HG02970 (cell line): ENCODE data around the gene ZNF438.

Source experiments
- ATAC-seq: cut with Tn5 transposase; IDR thresholded peaks from one replicate; pipeline ENCODE4 v1.9.1; 2021; ENCODE audit warnings: mild to moderate bottlenecking, moderate library complexity, moderate number of reproducible peaks; ENCODE audit not compliant: unreplicated experiment, low FRiP score

Gene ZNF438

GRCh38 chr10:30832749-30833627, 198.7 kb downstream of the ZNF438 start:
- no peak for ATAC-seq

GRCh38 chr10:30832001-30832748, 199.5 kb downstream of the ZNF438 start:
- no peak for ATAC-seq

GRCh38 chr10:30831426-30831825, 200.2 kb downstream of the ZNF438 start:
- ATAC-seq, result no peak

GRCh38 chr10:30830315-30831230, 201.1 kb downstream of the ZNF438 start:
- no peak for ATAC-seq

GRCh38 chr10:30829901-30830300, 201.8 kb downstream of the ZNF438 start:
- no peak for ATAC-seq

GRCh38 chr10:30828680-30829079, 203.0 kb downstream of the ZNF438 start:
- no peak for ATAC-seq

GRCh38 chr10:30828164-30828563, 203.5 kb downstream of the ZNF438 start:
- ATAC-seq, result no peak

- ATAC-seq, result no peak
Measured at GRCh38 chr10:30827531-30828120, 204.0 kb downstream of the ZNF438 start.

GRCh38 chr10:30826679-30827078, 205.0 kb downstream of the ZNF438 start:
- ATAC-seq, result no peak

GRCh38 chr10:30825495-30825894, 206.2 kb downstream of the ZNF438 start:
- ATAC-seq, result no peak

- no peak for ATAC-seq
Measured at GRCh38 chr10:30825022-30825421, 206.6 kb downstream of the ZNF438 start.

- no peak for ATAC-seq
Measured at GRCh38 chr10:30823651-30824050, 208.0 kb downstream of the ZNF438 start.

GRCh38 chr10:30822693-30823465, 208.8 kb downstream of the ZNF438 start:
- no peak for ATAC-seq

- no peak for ATAC-seq
Measured at GRCh38 chr10:30821994-30822692, 209.5 kb downstream of the ZNF438 start.

- ATAC-seq, result no peak
Measured at GRCh38 chr10:30821261-30821993, 210.2 kb downstream of the ZNF438 start.

- ATAC-seq, result no peak
Measured at GRCh38 chr10:30820261-30820991, 211.2 kb downstream of the ZNF438 start.

- ATAC-seq, result no peak
Measured at GRCh38 chr10:30819341-30820181, 212.1 kb downstream of the ZNF438 start.
